Fibroblast of peridontal ligament (primary cell): Measurements from ENCODE around the gene PARD3.
A peak's percentile ranks its signal among the peaks of the same experiment; 100 is the strongest.

ENCODE experiments used
- DNase-seq: peaks from one replicate; pipeline ENCODE4 v3.0.0-alpha.2; 2010; ENCODE audit errors: extremely low read depth

PARD3 gene

DNA sequence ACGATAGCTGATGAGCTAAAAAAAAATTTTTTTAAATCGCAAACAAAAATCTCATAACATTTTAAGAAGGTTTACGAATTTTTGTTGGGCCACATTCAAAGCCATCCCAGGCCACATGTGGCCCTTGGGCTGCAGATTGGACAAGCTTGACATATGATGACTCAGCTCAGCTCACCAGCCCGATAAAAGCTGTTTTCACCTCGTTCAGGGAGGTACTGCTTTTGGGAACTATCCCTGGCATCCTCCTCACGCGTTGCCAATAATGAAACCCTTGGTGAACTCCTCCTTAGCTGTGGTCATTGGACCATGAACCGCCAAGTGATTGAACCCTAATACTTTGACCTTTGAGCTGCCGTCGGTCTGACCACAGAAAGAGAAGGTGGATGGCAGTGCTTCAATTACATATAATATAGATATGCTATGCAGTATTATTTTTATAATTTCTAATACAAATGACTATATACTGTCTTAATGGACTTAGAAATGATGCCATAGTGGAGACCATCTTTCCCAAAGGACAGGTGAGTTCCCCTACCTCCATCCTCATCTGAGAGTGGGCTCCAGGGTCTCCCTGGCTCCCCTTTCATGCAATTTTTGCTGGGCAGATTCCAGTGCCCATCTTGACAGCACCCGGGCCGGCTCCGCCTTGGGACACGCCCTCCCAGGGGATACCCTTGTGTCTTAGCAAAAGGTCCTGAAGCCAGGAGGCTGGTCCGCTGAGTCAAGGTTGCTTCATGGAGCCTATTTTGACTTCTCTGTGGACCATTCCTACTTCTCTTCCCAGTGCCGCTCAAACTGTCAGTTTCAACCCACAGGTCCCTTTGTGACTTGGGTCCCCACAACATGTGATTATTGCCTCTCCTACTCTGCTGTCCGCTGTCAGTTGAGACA, 707.2 kb downstream of the PARD3 start:
- DNase-seq: no peak

DNA sequence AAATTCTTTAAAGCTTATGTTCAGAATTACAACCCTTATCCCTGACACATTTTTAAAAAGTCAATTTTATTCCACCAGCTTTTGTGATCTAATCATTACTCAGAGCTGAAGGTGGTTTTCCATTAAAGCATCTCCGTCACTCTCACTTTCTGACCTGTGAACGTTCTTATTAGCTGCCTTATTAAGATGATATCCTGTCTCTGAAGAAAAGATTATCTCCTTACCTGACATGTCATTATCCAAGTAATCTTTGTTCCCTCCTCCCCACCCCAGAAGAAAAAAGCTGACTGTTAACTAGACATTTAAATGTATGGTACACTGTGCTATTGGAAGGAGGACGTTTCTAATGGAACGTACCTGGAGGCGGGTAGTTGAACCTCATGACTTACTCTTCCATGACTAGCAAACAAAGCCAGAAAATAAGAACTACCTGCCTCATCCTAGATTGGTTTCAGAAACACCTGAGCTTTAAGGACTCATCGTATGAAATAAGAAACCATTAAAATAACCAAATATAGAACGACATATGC, 708.7 kb downstream of the PARD3 start:
- DNase-seq: no peak

DNA sequence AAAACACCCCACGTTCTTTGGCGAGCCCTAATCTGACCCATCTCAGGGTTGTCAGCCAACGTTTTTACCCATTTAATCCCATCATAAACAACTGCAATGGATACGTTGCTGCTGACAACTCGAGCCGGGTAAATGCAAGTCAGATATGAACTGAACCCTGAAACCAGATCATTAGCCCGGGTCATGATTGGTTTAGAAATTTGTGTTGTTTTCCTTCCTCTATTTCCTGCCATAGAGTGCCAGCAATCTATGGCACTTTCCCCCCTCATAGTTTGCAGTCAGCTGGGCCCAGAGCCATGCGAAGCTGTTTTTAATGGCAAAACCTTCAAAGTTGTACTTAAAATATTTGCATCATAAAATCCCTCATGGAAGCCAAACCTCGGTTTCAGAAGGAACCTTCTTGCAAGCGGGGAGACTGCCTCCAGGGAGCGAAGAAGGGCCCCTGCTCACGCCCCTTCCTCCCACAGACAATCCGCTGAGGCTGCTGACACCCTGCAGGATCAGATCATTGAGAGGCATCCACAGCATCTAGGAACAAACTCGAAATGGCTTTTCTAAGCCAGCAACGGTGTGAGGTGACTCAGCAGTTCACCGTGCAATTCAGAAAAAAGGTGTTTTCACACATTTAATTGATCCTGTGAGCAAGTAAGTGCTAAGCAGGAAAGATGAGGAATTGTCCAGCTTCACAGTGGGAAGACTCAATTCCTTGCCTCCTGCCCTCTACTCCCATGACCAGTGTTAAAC, 710.1 kb downstream of the PARD3 start:
- DNase-seq: peak; percentile 72

DNA sequence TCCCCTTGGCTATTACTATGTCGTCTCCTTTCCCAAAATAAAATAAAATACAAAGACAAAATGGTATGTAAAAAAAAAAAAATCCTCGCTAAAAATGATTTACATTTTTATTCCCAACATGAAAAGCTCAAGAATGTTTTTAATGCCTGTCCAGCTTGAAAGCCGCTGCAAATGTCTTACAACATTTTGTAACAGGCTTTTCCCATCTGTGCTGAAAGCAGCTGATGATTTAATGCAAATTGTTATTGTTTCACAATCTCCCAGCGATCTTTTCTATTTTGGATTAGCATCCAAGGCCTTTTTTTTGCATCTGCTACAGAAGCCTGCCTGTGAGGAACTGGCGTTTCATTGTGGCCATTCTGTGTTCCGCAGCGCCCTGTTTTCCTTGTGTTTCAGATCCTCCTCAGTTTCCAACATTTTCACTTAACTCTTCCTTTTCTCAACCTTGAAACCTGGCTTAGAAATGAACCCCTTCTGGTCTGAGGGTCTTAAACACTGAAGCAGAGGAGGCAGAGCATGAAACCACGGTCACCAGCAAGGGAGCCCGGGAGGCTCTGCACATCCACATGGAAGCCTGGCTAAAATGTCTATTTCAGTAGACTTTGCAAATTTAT, 712.1 kb downstream of the PARD3 start:
- DNase-seq: peak; percentile 75

DNA sequence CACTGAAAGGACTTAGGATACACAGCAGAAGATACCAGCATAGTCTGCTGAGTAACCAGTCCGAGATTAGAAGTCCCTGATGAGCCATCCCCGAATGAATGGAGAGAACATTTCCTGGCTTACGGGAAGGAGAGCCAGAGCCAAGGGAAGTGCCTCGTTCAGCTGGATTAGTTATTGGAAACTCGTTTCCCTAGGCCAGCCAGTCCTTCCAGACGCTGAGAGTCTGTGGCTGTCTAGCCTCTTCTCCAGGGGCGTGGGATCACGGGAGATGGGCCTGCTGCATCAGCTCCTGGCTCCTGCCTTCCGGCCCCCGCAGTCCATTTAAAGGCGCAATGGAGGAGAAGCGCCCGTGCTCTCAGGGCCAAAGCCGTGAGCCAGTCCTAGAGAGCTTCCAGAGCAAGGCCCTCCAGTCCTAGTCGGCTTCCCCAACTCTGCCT, 712.8 kb downstream of the PARD3 start:
- DNase-seq: peak; percentile 33

DNA sequence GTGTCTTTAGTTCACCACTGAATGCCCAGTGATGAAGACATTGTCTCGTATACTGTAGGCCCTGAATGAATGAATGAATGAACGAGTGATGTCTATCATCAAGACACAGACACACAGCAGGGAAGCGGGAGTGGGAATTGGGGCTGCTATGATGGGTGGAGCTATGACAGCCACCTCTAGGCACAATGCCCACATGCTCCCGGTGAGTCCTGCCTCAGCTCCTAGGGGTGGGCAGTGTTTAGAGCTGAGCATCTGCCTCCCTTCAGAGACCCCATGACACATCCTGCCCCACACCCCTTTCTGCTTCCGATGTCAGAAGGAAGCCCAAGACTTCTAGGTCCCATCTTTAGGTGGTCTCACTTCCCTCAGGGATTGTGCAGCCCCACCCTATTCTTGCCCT, 714.1 kb downstream of the PARD3 start:
- DNase-seq: no peak

DNA sequence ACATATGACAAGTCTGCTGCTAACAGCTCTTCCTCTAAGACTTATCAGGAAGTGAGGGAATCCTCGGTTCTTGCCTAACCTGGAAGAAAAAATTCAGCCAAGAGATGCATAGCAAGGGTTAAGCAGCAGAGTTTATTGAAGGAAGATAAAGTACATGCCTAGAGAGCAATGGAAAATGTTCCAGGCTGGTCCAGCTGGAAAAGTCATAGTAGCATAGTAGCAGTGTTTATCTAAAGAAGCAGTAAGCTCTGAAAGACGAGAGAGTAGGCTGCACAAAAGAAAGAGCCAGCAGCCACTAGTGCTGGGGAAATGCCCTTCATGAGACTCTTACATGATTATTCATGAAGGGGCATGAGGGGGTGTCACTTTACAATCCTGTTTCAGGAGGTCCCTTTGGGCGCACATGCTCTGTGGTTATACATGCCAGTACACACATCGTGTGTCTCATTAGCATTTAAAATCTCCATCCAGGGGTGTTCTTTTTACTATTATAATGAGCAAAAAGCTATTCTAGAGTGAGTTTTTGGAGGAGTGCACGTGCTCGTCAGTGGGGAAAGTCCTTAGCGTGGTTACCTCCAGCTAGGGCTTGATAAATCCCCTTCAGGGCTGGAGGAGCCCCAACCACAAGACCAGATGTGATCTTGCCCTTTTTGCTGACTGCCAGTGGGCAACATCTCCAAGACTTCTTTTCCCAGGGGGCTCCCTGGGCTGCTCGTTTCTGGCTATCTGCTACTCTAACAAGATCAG, 716.1 kb downstream of the PARD3 start:
- DNase-seq: no peak

DNA sequence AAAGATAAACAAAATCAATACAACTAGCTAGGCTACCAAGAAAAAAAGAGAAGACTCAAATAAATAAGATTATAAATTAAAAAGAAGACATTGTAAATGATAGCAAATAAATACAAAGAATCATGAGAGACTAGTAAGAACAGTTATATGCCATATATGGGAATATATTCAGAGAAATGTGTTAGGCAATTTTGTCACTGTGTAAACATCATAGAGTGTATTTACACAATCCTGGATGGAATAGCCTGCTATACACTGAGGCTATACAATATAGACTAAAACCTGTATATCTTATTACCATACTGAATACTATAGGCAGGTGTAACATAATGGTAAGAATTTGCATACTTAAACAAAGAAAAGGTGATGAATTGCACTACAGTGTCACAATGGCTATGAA, 717.4 kb downstream of the PARD3 start:
- no peak for DNase-seq

DNA sequence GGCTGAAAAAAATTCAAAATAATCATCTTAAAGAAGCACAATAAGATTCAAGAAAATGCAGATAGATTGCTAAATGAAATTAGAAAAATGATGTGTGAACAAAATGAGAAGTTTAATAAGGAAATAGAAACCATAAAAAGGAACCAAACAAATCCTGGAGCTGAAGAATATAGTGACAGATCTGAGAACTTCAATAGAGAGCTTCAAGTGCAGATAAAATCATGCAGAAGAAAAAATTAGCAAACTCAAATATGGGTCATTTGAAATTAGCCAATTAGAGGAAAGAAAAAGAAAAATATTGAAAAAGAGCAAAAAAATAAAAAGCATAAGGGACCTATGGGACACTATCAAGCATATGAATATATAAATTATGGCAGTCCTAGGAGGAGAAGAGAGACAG, 720.1 kb downstream of the PARD3 start:
- DNase-seq: no peak

DNA sequence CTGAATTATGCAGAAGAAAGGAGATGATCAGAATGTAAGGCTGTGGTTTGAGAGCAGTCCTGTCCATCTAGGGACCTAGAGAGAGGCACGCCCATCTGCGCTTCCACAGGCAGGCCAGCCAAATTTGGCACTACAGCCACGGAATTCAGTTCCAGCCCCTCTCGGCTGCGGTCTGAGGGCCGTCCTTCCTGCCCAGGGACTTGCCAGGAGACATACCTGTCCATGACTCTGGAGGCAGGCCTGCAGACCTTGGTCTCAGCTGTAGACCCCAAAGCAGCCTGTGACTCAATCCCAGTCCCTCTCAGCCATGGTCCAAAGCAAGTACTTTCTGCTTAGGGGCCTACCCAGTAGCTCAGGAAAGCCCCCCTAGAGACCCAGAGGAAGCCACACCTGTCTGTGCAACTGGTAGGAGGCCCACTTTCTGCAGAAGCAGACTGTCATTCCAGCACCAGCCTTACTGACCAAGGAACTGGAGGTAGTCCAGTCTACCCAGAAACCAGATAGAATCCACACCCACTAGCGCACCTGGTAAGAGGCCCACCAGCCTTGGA, 720.9 kb downstream of the PARD3 start:
- DNase-seq: no peak

DNA sequence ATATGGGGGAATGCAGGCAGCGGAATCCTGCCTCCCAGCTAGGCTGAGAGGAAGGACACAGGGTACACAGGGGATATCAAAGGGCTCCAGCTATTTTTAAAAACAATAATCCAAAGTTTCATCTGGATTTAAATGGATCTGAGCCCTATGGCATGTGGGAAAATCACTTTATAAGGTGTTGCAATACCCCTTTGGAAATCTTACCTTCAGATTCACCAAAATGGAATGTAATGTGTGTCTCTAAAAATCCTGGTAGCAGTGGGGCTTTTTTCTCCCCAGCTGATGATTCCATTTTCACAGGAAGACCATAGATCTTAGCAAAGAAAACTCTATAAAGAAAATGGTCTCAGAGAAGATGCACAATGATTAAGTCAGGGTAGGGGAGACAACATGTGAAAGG, 722.2 kb downstream of the PARD3 start:
- DNase-seq: peak; percentile 22

DNA sequence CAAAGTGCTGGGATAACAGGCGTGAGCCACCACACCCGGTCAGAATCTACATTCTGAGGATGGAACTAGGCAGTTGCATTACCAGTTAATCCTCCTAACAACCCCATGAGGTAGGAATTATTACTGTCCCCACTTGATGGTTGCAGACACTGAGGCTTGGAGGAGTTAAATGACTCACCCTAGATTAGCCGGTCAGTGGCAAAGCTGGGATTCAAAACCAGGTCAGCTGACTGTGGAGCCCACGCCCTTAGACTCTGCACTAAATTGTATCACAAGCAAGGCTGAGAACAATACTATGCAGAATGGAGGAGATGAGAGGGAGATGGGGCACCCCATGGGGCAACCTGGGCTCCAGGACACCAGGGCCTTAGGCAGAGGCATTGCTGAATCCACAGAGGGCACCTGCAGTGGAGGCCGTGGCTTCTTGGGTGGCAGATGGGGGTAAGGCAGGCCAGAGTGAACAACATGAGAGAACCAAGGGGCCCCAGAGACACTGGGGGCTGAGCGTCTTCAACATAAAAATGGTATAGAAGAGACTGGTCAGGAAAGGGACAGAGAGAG, 723.4 kb downstream of the PARD3 start:
- DNase-seq: no peak

DNA sequence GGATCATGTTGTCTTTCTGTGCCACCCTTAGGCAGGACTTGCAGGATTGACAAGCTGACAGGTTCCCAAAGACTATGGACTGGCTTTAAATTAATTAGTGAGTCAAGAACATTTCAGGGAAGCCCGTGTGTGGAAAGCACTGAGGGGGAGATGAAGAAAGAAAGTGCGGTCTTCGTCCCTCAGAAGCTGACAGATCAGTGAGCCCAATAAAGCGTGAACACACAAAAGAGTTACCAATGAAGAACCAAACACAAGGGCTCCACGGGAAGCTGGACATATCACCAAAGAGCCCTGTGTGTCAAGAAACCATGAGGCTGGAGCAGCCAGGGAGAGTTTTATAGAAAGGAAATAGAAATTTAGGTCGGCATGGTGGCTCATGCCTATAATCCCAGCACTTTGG, 725.8 kb downstream of the PARD3 start:
- no peak for DNase-seq

DNA sequence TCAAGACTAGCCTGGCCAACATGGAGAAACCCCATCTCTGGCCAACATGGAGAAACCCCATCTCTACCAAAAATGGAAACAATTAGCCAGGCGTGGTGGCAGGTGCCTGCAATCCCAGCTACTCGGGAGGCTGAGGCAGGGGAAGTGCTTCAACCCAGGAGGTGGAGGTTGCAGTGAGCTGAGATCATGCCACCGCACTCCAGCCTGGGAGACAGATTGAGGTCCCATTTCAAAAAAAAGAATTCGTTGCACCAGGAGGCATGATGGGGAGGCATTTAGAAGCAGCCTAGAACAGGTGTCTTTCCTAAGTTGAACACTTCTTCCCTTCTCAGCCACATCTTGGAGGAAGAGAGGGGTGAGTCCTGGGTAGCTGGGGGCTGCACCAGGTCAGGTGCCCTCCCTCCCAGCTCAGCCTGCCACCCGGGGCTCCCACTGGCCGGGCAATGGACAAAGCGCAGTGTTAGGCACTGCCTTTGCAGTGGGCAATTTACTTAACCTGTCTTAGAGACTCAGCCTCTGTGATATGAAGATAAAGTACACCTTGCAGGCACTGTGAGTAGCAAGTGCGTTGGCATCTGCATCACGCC, 726.8 kb downstream of the PARD3 start:
- no peak for DNase-seq

DNA sequence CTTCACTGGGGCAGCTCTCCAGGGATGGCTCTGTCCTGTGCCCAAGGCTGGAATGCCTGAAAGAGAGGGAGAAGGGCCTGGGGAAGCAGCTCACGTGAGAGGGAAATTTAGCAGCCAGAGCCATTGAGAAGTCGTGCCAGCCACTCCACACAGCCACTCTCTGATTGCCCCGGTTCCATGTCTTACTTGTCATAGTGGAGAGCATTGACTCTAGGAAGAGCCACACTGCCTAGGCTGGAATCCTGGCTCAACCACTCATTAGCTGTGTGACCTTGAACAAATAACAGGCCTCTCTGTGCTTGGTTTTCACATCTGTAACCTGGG, 728.0 kb downstream of the PARD3 start:
- no peak for DNase-seq

DNA sequence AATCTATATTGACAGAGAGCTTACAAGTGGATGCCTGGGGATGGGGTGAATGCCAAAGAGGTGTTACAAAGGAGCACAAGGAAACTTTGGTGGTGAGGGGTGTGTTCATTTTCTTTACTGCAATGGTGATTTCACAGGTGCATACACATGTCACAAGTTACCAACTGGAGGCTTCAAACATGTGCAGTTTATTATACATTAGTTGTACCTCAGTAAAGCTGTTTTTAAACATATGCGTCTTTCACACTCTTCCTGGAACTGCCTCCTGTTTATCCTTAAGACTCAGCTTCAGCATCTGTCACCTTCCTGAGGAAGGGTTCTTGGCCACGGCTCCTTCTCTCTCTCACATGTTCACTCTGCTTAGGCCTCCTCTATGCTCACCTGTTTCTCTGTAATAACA, 731.5 kb downstream of the PARD3 start:
- DNase-seq: no peak

DNA sequence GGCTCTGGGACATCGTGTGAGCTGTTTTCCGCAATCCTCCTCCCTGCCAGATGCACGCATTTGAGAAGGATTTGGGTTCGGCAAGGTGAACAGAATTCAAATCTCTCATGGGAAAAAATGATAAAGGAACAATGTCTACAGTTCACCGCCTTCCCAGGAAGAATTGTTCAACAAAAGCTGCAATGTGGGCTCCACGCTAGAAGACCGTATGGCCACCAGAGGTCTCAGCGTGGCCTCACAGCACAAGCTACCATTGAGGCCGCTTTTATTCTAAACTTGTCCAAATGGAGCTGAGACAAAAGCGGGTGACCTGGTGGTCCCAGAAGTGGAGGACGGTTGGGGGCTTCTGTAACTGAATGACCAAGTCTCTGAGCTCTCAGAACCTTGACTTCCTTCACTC, 733.1 kb downstream of the PARD3 start:
- no peak for DNase-seq

DNA sequence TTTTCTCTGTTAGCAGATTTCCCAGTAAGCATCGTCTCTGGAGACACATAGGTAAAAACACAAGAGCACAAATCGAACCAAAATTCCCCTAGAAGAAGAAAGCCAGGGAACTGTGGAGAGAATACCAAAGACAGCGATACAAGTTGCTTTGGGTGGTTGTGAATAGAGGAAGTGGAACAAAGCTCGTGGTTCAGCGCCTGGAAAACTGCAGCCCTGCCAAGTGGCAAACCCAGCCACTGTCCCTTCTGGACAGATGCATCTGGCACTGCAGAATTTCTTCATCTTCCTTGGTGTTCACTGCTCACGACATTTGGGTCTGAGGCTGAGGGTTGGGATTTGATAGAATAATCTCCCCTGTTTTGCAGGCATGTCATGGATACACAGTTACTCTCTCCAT, 733.8 kb downstream of the PARD3 start:
- no peak for DNase-seq

DNA sequence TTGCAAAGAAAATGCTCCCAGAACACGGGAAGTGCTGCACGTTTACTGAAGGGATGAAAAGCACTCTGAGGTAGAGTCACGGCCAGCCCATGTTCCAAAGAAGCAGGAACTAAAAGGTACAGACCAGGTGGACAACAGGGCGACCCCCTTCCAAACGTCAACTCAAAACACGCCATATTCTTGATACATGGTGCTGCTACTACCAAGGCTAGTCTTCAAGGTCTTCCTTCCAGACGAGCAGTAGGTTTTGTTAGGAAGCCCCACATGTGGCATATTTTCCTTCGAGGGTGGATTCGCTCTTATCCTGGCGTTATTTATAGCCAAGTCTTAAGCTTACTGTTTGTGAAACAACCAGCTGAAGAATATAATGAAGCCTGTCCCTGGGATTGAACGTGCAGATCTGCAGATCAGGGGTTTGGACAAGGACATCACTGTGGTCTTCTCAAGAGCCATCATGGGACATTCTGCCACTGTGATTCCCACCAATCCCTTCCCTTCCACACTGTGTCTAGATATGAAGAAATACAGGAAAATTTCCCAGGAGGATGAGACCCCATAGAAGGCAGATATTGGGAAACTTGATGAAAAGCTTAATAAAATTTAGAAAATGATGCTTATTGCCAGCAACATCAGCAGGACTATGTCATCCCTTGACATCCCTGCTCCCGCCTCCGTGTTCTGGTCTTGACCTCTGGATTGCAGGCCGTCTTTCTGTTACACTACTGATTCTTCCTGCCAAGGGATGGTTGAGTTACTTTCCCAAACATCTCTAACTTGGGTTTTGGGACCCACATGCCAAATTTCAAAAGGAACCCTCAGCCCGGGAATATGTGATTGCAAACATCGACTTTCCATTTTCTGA, 734.4 kb downstream of the PARD3 start:
- no peak for DNase-seq
